ENCODE measurements around the gene GDPGP1. TPM values are rescaled to one million over a fixed set of nuclear protein-coding genes. Genes with fewer than 3 reads are reported as not detected.

The GDPGP1 gene
- total RNA-seq, 1 experiment from 2014 or later, result 22.8 TPM

DNA sequence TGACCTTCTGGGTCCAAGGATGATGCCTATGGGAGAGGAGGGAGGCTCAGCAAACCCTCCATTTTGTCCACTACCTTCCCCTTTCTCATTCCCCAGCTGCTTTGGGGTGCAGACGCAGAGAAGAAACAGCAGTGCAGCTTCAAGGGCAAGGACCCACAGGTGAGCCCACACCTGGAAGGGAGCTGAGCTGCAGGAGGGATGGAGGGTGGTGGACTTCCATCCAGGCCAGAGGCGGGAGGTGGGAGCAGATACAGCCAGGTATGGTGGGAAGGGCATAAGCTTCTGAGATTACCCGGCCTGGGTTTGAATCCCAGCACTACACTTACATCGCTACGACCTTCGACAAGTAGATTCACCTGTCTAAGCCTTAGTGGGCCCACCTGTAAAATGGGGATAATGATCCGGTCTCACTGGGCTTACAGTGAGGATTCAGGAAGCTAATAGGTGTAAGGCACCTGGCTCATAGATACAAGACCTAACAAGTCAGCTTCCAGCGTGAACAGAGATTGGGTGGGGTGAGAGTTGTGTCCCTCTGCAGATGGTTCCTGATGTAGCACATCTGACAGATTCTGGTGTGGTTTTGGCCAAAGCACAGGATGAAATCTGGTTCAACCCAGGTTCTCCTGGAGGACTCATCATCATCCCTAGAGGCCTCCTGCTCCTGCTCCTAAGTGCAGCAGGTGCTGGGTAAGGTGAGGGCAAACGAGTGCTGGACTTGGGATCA, 16.2 kb upstream of the GDPGP1 start:
- no peak overlapping the region for H3K4me3 ChIP-seq (ENCODE audit: low read depth in 2 of 2, low read length in 2 of 2)
- no peaks in the 10 kb centered on the region for H3K27me3 ChIP-seq (ENCODE audit: control insufficient read depth, insufficient read depth, low read length)
- 0 out of 2 replicates have a peak, but pooled peaks have one; percentile 5 for TF ChIP-seq POLR2AphosphoS5 (IDR thresholded peaks at IDR 0.05; ENCODE audit: low read depth, low read length)
- TF ChIP-seq SIN3A (IDR thresholded peaks at IDR 0.05; ENCODE audit: borderline replicate concordance, insufficient read depth, low read depth, low read length), result no peak
- TF ChIP-seq, protein P1, sequence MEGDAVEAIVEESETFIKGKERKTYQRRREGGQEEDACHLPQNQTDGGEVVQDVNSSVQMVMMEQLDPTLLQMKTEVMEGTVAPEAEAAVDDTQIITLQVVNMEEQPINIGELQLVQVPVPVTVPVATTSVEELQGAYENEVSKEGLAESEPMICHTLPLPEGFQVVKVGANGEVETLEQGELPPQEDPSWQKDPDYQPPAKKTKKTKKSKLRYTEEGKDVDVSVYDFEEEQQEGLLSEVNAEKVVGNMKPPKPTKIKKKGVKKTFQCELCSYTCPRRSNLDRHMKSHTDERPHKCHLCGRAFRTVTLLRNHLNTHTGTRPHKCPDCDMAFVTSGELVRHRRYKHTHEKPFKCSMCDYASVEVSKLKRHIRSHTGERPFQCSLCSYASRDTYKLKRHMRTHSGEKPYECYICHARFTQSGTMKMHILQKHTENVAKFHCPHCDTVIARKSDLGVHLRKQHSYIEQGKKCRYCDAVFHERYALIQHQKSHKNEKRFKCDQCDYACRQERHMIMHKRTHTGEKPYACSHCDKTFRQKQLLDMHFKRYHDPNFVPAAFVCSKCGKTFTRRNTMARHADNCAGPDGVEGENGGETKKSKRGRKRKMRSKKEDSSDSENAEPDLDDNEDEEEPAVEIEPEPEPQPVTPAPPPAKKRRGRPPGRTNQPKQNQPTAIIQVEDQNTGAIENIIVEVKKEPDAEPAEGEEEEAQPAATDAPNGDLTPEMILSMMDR (IDR thresholded peaks at IDR 0.05), result no peak
- TF ChIP-seq, protein P2, sequence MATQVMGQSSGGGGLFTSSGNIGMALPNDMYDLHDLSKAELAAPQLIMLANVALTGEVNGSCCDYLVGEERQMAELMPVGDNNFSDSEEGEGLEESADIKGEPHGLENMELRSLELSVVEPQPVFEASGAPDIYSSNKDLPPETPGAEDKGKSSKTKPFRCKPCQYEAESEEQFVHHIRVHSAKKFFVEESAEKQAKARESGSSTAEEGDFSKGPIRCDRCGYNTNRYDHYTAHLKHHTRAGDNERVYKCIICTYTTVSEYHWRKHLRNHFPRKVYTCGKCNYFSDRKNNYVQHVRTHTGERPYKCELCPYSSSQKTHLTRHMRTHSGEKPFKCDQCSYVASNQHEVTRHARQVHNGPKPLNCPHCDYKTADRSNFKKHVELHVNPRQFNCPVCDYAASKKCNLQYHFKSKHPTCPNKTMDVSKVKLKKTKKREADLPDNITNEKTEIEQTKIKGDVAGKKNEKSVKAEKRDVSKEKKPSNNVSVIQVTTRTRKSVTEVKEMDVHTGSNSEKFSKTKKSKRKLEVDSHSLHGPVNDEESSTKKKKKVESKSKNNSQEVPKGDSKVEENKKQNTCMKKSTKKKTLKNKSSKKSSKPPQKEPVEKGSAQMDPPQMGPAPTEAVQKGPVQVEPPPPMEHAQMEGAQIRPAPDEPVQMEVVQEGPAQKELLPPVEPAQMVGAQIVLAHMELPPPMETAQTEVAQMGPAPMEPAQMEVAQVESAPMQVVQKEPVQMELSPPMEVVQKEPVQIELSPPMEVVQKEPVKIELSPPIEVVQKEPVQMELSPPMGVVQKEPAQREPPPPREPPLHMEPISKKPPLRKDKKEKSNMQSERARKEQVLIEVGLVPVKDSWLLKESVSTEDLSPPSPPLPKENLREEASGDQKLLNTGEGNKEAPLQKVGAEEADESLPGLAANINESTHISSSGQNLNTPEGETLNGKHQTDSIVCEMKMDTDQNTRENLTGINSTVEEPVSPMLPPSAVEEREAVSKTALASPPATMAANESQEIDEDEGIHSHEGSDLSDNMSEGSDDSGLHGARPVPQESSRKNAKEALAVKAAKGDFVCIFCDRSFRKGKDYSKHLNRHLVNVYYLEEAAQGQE (IDR thresholded peaks at IDR 0.05; ENCODE audit: insufficient read depth in 1 of 2, low read depth in 2 of 2, low read length in 1 of 2), result no peak
- ChIA-PET CTCF (no interaction called here), POLR2A (interaction anchor here (0.6 kb wide), 1 partner anchor 58 kb away, joined by 14 read pairs; no protein-coding TSS in a partner anchor)
- peaks cover 94% of the 10 kb centered on the region for H3K4me1 ChIP-seq (ENCODE audit: control insufficient read depth, insufficient read depth, low read length)
- peaks cover 17% of the 10 kb centered on the region for H3K36me3 ChIP-seq (ENCODE audit: control insufficient read depth, insufficient read depth, low read length)
- H3K9me3 ChIP-seq (ENCODE audit: control insufficient read depth, insufficient read depth, low read depth, low read length), result no peaks in the 10 kb centered on the region
- BruUV-seq (replicated peaks), result no TSS peak
- in situ Hi-C loops (cut with HindIII; ENCODE audit: low pct_unique_long_range_greater_than_20kb, low sequenced_read_pairs) (loop anchor here (10.0 kb wide), 1 partner anchor 53 kb away; no protein-coding TSS in a partner anchor), intact Hi-C loops (cut with micrococcal nuclease; ENCODE audit: unreplicated experiment) (no loop called here)
- DNase-seq (ENCODE audit: low read depth, low spot score), result no peak
- peak overlapping the region; percentile 100 for H3K27ac ChIP-seq (ENCODE audit: low read length)
- ATAC-seq, result no peak

DNA sequence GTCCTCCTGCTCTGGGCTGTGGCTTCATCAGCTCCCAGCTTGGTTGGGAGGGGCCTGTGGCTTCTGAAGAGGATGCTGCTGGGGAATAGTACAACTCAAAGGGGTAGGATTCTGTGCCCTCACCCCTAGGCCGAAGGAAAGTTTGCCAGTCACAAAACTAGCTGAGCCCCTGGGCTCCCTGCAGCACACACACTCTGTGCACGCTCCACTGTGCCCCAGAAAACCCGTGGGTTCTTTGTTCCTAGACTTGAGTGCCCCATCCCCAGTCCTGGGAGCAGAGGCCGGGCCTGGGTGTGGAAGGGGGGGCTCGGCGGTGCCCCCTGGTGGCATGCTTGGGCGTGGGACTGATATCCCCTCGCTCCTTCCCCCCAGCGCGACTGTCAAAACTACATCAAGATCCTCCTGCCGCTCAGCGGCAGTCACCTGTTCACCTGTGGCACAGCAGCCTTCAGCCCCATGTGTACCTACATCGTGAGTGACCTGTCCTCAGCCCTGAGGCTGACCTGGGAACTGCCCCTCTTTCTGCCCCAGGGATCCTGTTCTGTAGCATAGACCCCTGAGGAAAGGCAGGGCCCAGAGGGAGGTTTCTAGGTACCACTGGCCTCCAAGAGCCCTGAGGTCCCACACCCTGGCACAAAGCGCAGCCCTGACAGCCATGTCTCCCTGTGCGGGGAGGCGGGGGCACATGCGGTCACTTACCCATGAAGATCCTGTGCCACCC, 14.4 kb upstream of the GDPGP1 start:
- Histone ChIP-seq H3K27ac (ENCODE audit: low read length) (peak overlapping the region; percentile 100), H3K4me3 (ENCODE audit: low read depth in 2 of 2, low read length in 2 of 2) (no peak overlapping the region), H3K27me3 (ENCODE audit: control insufficient read depth, insufficient read depth, low read length) (no peaks in the 10 kb centered on the region), H3K4me1 (ENCODE audit: control insufficient read depth, insufficient read depth, low read length) (peaks cover 95% of the 10 kb centered on the region), H3K9me3 (ENCODE audit: control insufficient read depth, insufficient read depth, low read depth, low read length) (no peaks in the 10 kb centered on the region), H3K36me3 (ENCODE audit: control insufficient read depth, insufficient read depth, low read length) (peaks cover 25% of the 10 kb centered on the region)
- ATAC-seq, result peak; percentile 51
- DNase-seq (ENCODE audit: low read depth, low spot score), result no peak
- no TSS peak for BruUV-seq (replicated peaks)
- POLR2A ChIA-PET, result interaction anchor here (0.7 kb wide), 1 partner anchor 58 kb away, joined by 4 read pairs; no protein-coding TSS in a partner anchor
- CTCF ChIA-PET, result interaction anchor here (0.6 kb wide), 1 partner anchor 60 kb away, joined by 4 read pairs; no protein-coding TSS in a partner anchor
- intact Hi-C loops (cut with micrococcal nuclease; ENCODE audit: unreplicated experiment), result no loop called here
- TF ChIP-seq, protein P1 (IDR thresholded peaks at IDR 0.05), result peak; percentile 89
- no peak for TF ChIP-seq SIN3A (IDR thresholded peaks at IDR 0.05; ENCODE audit: borderline replicate concordance, insufficient read depth, low read depth, low read length)
- no peak for TF ChIP-seq TCF7L2 (IDR thresholded peaks at IDR 0.05; ENCODE audit: low read depth, low read length)
- TF ChIP-seq POLR2AphosphoS5 (IDR thresholded peaks at IDR 0.05; ENCODE audit: low read depth, low read length), result peak; percentile 82
- TF ChIP-seq, protein P2 (IDR thresholded peaks at IDR 0.05; ENCODE audit: insufficient read depth in 1 of 2, low read depth in 2 of 2, low read length in 1 of 2), result no peak
- in situ Hi-C loops (cut with HindIII; ENCODE audit: low pct_unique_long_range_greater_than_20kb, low sequenced_read_pairs), result loop anchor here (10.0 kb wide), 1 partner anchor 55 kb away; no protein-coding TSS in a partner anchor
